UCSD-AML1 (cell line): ENCODE results near the gene ASB6.

ENCODE experiments used
- DNase-seq: peaks from one replicate; lab custom pipeline; 2025; ENCODE audit not compliant: unreplicated experiment; lab: John Stamatoyannopoulos, UW

The ASB6 gene

DNA sequence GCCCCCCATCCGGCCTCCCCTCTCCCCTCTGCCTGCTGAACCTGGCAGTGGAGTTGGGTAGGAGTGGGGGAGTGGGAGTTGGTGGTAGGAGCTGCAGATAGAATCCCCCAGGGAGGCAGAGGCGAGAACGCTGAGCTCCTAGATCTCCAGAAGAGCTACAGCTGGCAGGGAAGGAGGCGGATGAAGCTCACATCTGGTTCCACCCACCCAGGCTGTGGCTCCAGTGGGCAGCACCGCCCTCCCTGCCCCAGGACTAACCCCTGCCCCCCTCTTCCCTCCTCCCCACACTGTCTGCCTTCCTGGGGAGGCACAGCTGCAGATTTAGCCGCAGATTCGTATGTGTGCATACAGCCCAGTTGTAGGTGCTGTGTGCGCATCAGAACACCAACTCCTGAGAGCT lies 55.3 kb downstream of the ASB6 start:
- no peak for DNase-seq

DNA sequence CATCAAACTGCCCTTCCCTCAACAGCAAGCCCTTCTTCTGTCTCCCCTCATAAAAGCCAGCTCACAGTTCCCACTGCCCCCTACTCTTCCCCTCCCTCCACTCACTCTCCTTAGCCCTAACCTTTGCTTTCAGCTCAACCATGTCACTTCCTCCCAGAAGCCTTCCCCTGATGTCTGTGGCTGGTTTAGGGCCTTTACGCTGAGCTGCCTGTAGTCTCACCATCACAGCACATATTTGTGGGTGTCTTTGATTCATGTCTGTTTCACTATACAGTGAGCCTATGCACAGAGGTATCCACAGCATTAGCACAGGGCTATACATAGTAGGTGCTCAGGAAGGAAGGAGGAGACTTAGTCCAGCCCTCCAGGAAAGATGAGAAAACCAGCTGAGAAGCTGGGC lies 55.7 kb downstream of the ASB6 start:
- DNase-seq: no peak

DNA sequence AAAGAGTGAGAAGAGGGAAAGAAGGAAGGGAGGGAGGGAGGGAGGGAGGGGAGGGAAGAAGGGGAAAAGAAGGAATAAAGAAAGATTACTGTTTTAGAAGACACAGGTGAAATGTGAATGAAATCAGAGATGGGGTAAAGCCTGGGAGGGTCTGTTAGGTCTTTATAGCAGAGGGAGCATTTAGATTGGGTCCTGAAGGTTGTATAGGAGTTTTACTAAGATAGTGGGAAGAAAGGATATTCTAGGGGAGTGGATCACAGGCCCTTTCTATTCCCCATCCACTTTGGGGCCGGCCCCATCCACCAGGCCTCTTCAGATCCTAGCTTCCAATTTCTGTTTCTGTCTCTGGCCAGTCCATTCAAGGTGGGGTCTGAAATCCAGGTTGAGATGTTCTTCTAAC lies 56.6 kb downstream of the ASB6 start:
- DNase-seq: no peak
